ENCODE results near the gene TSFM. TPM values are rescaled to one million over a fixed set of nuclear protein-coding genes. Genes with fewer than 3 reads are reported as not detected.
A peak's percentile ranks its signal among the peaks of the same experiment; 100 is the strongest.

Gene TSFM
- total and polyA plus RNA-seq, 2 of the 13 experiments (the other 11 are each of a cell fraction or from before 2014, with no cell fraction given), result 29.8 to 68.3 TPM

GRCh38 chr12:57744777-57745484, 37.7 kb upstream of the TSFM start, which contains the start of gene TSPAN31 (continued):
- TF ChIP-seq ZSCAN31 (CRISPR knock-in tag; IDR thresholded peaks at IDR 0.05; ENCODE audit: low read depth) (0 out of 2 replicates have a peak, but pooled peaks have one; percentile 9), DRAP1 (CRISPR knock-in tag; IDR thresholded peaks at IDR 0.05) (peak; percentile 82), HBP1 (CRISPR knock-in tag; IDR thresholded peaks at IDR 0.05; ENCODE audit: low read depth) (0 out of 2 replicates have a peak, but pooled peaks have one; percentile 44), ZNF367 (CRISPR knock-in tag; IDR thresholded peaks at IDR 0.05; ENCODE audit: borderline replicate concordance) (peak; percentile 41; the same call in 1 of the 2 replicates), PHF5A (CRISPR knock-in tag; IDR thresholded peaks at IDR 0.05; ENCODE audit: low read depth, unreplicated experiment) (peak; percentile 8), HNF1B (CRISPR knock-in tag; IDR thresholded peaks at IDR 0.05) (0 out of 2 replicates have a peak, but pooled peaks have one; percentile 36), THAP11 (CRISPR knock-in tag; IDR thresholded peaks at IDR 0.05) (peak; percentile 66; the same call in 1 of the 2 replicates), ZBTB21 (CRISPR knock-in tag; IDR thresholded peaks at IDR 0.05) (peak; percentile 83), MYPOP (CRISPR knock-in tag; IDR thresholded peaks at IDR 0.05) (peak; percentile 36; the same call in 1 of the 2 replicates), NFYB (CRISPR knock-in tag; IDR thresholded peaks at IDR 0.05) (peak; percentile 96), ATF1 (CRISPR knock-in tag; IDR thresholded peaks at IDR 0.05) (peak; percentile 97), CSRNP1 (CRISPR knock-in tag; IDR thresholded peaks at IDR 0.05) (no peak; the same call in 1 of the 2 replicates), RCOR2 (CRISPR knock-in tag; IDR thresholded peaks at IDR 0.05) (no peak), SETDB1 (CRISPR knock-in tag; IDR thresholded peaks at IDR 0.05; ENCODE audit: borderline replicate concordance) (no peak), ZEB1 (IDR thresholded peaks at IDR 0.05; ENCODE audit: insufficient replicate concordance, low read depth) (no peak), NAIF1 (CRISPR knock-in tag; IDR thresholded peaks at IDR 0.05; ENCODE audit: borderline replicate concordance) (no peak), MIER2 (CRISPR knock-in tag; IDR thresholded peaks at IDR 0.05) (no peak), TEF (CRISPR knock-in tag; IDR thresholded peaks at IDR 0.05) (peak; percentile 31; the same call in 1 of the 2 replicates), IRF2 (CRISPR knock-in tag; IDR thresholded peaks at IDR 0.05) (peak; percentile 23; the same call in 1 of the 2 replicates)
